ENCODE measurements around the gene TSHZ2.

TSHZ2 gene, protein sequence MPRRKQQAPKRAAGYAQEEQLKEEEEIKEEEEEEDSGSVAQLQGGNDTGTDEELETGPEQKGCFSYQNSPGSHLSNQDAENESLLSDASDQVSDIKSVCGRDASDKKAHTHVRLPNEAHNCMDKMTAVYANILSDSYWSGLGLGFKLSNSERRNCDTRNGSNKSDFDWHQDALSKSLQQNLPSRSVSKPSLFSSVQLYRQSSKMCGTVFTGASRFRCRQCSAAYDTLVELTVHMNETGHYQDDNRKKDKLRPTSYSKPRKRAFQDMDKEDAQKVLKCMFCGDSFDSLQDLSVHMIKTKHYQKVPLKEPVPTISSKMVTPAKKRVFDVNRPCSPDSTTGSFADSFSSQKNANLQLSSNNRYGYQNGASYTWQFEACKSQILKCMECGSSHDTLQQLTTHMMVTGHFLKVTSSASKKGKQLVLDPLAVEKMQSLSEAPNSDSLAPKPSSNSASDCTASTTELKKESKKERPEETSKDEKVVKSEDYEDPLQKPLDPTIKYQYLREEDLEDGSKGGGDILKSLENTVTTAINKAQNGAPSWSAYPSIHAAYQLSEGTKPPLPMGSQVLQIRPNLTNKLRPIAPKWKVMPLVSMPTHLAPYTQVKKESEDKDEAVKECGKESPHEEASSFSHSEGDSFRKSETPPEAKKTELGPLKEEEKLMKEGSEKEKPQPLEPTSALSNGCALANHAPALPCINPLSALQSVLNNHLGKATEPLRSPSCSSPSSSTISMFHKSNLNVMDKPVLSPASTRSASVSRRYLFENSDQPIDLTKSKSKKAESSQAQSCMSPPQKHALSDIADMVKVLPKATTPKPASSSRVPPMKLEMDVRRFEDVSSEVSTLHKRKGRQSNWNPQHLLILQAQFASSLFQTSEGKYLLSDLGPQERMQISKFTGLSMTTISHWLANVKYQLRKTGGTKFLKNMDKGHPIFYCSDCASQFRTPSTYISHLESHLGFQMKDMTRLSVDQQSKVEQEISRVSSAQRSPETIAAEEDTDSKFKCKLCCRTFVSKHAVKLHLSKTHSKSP (N-terminal part only)

GRCh38 chr20:52972190-52972937, at the start of gene TSHZ2:
Gene TSHZ2 (plus strand): TSS chr20:52972358. CDS start chr20:52973294, 936 bp downstream.
- DNase-seq (ENCODE audit: low read depth) = peak; percentile 14

DNA sequence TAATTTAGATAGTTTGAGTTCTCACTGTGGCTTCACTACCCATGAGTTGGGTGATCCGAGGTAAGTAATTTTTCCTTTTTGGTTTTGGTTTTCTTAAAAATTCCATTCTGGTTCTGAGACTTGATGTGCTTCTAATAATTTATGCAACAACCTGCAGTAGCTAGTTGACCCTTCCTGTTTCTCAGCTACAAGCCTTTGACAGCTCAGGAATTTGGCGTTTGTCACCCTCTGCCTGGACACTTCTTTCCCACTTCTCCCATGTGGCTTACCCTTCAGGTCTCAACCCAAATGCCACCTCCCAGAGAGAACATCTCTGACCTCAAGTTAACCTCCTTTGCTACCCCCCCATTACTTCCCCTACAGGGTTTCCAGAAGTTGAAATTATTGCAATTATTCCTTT, 49.7 kb upstream of the TSHZ2 start:
- DNase-seq (ENCODE audit: low read depth) = no peak

- DNase-seq (ENCODE audit: low read depth) = peak; percentile 81
Observed at GRCh38 chr20:52923123-52923937, 48.8 kb upstream of the TSHZ2 start.

DNA sequence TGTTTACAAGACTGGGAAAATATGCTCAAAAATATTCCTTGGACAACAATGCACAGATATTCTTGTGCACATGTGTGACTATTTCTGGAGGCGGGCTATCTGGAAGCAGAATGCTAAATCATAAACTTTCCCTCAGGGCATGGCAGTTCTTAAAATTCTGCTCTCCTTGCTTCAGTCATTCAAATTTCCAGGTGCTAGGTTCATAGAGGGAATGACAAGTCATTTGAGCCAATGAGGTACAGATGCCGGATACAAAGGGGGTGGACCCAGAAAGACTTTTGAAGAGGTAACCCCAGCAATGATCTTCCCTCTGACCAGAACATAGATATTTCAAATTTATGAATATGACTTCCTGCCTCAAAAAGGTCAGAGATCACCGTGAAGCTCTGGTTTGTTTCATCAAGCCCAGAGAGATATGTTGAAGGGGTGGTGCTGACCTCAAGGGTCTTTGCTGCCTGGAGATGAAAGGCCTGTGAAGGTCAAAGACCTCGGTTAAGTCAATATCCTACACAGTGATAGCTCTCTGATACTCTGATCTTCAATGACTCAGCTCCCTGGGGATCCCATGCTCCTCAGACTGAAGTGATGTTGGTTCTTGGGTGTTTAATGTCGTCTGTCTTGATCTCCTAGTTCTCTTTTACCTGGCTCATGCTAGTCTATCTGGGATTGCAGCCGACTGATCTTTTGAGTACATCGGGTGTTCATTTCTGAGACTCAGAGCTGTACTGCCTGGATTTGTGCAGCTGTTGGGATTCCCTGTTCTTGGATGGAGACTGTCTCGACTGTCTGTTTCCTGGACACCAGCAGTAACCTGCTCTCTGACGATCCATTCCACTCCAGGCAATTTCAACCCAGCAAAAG, 47.5 kb upstream of the TSHZ2 start:
- DNase-seq (ENCODE audit: low read depth) = no peak

GRCh38 chr20:52926505-52926904, 45.7 kb upstream of the TSHZ2 start:
- DNase-seq (ENCODE audit: low read depth) = no peak

- no peak for DNase-seq (ENCODE audit: low read depth)
Observed at GRCh38 chr20:52933867-52934266, 38.3 kb upstream of the TSHZ2 start.

DNA sequence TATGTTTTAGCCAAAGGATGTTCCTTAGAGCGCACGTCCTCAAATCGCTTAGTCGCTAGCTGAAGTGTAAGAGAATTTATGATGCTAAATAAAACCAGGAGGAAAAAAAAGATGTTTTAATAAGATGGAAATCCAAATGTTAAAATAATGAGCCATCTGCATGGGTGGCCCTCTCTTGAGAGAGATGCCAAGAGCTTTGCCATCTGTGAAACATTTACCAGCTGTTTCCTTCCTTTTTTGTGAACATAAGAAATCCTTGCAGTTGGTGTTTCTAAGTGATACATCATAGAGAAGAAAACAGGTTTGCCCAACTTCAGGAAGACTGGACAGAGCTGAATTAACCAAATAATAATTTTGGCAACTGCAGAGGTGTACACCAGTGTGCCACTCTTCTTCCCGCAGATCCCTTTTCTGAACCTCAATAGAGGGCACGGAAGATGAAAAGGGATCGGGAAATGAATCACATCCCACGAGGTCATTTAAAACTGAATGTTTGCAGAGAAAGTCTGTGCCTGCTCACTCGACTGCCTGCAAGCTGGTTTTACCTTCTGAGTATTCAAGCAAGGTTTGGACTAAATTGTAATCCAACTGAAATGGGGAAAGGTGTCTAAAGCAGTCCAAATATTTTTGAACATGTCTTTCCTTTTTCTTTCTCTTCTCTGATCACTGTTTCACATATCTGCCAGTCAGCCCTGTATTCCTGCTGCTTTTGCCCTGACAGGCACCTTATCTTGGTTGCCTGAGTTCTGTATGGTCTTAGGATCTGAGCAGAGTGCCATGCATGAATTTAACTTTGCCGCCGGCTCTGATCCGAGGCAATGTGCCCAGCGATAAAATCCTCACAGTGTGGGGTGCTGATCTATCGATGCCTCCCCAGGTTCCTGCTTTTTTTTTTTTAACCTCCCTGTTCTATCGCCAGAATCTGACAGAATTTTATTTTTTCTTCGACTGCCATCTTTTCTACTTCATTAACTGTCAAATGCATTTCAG, 35.5 kb upstream of the TSHZ2 start:
- no peak for DNase-seq (ENCODE audit: low read depth)

DNA sequence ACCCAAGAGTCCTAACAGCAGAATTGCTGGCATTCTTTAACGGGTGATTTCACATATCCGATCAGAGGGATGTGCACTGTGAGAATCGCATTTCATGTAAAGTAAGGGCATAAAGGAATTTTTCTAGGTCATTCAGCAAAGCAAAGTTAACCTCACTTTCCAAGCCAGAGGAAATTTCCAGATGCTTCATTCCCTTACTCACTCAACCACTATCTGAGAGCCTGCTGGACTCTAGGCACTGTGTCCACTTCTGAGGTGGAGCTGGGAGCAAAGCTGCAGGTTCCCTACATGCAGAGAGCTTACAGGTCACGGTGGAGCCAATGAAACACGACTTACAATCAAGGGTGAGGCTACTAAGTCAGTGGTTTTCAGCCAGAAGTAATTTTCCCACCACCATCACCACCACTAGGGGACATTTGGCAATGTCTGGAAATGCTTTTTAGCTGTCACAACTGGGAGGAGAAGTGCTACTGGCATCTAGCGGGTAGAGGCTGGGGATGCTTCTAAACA, 34.5 kb upstream of the TSHZ2 start:
- DNase-seq (ENCODE audit: low read depth) = peak; percentile 18

- DNase-seq (ENCODE audit: low read depth) = no peak
Observed at GRCh38 chr20:52939141-52939540, 33.0 kb upstream of the TSHZ2 start.

DNA sequence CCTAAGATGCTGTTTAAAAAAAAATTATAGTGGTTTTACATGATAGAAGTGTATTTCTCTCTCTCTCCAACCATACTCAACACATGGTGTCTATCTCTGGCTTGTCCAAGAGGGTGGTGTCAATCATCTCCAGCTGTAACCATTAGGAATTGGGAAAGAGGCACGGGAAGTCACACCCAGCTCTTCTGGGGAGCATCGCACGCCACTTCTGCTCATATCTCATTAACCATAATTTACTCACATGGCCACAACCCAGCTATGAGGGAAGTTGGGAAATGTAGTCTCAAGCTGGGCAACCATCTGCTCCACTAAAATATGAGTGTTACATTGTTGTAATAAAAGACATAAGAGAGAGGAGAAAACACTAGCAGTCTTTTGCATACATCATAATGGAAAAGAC, 30.4 kb upstream of the TSHZ2 start:
- no peak for DNase-seq (ENCODE audit: low read depth)

- DNase-seq (ENCODE audit: low read depth) = peak; percentile 11
Observed at GRCh38 chr20:52943185-52943841, 28.8 kb upstream of the TSHZ2 start.

GRCh38 chr20:52945268-52945667, 26.9 kb upstream of the TSHZ2 start:
- no peak for DNase-seq (ENCODE audit: low read depth)

DNA sequence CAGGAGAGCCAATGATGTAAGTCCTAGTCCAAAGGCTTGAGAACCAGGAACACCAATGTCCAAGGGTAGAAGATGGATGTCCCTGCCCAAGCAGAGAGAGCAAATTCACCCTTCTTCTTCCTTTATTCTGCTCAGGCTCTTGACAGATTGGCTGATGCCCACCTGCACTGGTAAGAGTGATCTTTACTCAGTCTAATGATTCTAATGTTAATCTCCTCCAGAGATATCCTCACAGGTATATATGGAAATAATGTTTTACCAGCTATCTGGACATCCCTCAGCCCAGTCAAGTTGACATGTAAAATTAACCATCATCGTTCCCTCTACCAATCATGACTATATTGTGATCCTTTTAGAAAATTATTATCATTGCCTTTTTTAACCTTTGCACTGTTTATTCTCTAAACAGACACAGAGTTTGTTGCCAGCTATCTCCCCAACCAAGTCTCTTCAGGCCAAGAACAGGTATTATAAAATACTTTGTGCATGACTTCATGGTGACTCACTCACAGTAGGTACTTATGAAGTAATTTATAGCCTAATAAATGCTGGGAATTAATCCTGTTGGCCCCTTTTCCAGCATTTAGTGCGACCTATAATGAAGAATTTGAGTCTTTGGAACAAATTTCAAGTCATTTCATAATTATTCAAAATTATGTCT, 26.2 kb upstream of the TSHZ2 start:
- no peak for DNase-seq (ENCODE audit: low read depth)

DNA sequence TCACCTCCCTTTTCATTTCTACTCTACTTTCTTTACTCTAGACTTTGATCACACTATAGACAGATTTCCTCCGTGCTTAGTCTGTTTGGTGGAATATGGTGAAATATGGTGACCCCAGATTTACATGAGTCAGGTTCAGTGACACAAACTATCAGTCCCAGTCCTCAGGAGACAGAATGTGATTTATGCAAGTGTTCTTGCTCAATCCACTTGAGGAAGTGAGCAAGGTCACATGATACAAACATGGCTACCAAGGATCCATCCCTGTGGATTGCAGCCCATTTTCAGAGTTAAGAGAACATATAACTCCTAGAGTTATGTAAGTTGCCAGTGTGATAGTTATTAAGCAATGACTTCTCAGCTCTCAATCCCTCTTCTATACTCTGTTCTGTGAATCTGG, 23.7 kb upstream of the TSHZ2 start:
- no peak for DNase-seq (ENCODE audit: low read depth)

GRCh38 chr20:52953020-52953419, 19.1 kb upstream of the TSHZ2 start:
- no peak for DNase-seq (ENCODE audit: low read depth)

- DNase-seq (ENCODE audit: low read depth) = no peak
Observed at GRCh38 chr20:52954849-52955248, 17.3 kb upstream of the TSHZ2 start.

- DNase-seq (ENCODE audit: low read depth) = no peak
Observed at GRCh38 chr20:52958211-52958610, 13.9 kb upstream of the TSHZ2 start.

- no peak for DNase-seq (ENCODE audit: low read depth)
Observed at GRCh38 chr20:52959125-52959524, 13.0 kb upstream of the TSHZ2 start.

Data from iris pigment epithelial cell (primary cell).